ENCODE data around the gene ADD3.

ADD3 gene

GRCh38 chr10:110181451-110181850 is 173.7 kb downstream of the ADD3 start:
- no peak for DNase-seq (ENCODE audit: low read depth)

GRCh38 chr10:110181911-110182310 is 174.1 kb downstream of the ADD3 start:
- DNase-seq (ENCODE audit: low read depth): no peak

- no peak for DNase-seq (ENCODE audit: low read depth)
These were observed 176.6 kb downstream of the ADD3 start for GRCh38 chr10:110184398-110184797.

Measured in stimulated activated CD8-positive, alpha-beta memory T cell treated with anti-CD3 and anti-CD28 coated beads, Interleukin-12 subunit alpha, Interleukin-12 subunit beta, amount 100 ng/mL, for 4 hours (primary cell).